MM.1S (cell line): Measurements from ENCODE around the gene MPZL2.

Experiments used
- DNase-seq: peaks from one replicate; pipeline ENCODE4 v3.0.0-alpha.2; 2015
- H2AFZ ChIP-seq: fragments of 300-600 bp; sonication (generic); 2 replicates; pipeline ENCODE4 v1.6.0; 2016; ENCODE audit warnings: antibody characterized with exemption, low read length
- H3F3A ChIP-seq: fragments of 300-600 bp; sonication (generic); 2 replicates; pipeline ENCODE4 v1.6.1; 2016; ENCODE audit warnings: mild to moderate bottlenecking, antibody characterized with exemption, low read length, moderate library complexity, mixed read lengths; ENCODE audit not compliant: insufficient read depth
- H3K27ac ChIP-seq: fragments of 300-600 bp; sonication (generic); 2 replicates; pipeline ENCODE4 v1.5.1; 2016; ENCODE audit warnings: mild to moderate bottlenecking, low read length
- H3K27me3 ChIP-seq: fragments of 300-600 bp; sonication (generic); replicated peaks from 2 replicates; pipeline ENCODE4 v1.6.0; 2016; ENCODE audit warnings: low read length; ENCODE audit not compliant: insufficient read depth
- H3K36me3 ChIP-seq: fragments of 300-600 bp; sonication (generic); replicated peaks from 2 replicates; pipeline ENCODE4 v1.6.1; 2016; ENCODE audit warnings: mild to moderate bottlenecking, low read length, mixed read lengths; ENCODE audit not compliant: insufficient read depth
- H3K4me1 ChIP-seq: fragments of 300-600 bp; sonication (generic); 2 replicates; pipeline ENCODE4 v1.6.1; 2016; ENCODE audit warnings: low read length, mixed read lengths
- H3K4me2 ChIP-seq: fragments of 300-600 bp; sonication (generic); 2 replicates; pipeline ENCODE4 v1.6.0; 2016; ENCODE audit warnings: low read depth, low read length
- H3K4me3 ChIP-seq: fragments of 300-600 bp; sonication (generic); 2 replicates; pipeline ENCODE4 v1.5.1; 2016; ENCODE audit warnings: low read length, mixed read lengths
- H3K79me2 ChIP-seq: fragments of 300-600 bp; sonication (generic); 2 replicates; pipeline ENCODE4 v1.6.1; 2016; ENCODE audit warnings: mixed run types, low read length, mixed read lengths
- H3K9ac ChIP-seq: fragments of 300-600 bp; sonication (generic); 2 replicates; pipeline ENCODE4 v1.6.1; 2016; ENCODE audit warnings: low read length, mixed read lengths
- H3K9me2 ChIP-seq: fragments of 300-600 bp; sonication (generic); replicated peaks from 2 replicates; pipeline ENCODE4 v1.6.1; 2016; ENCODE audit warnings: mild to moderate bottlenecking, low read length, mixed read lengths; ENCODE audit not compliant: insufficient read depth
- H3K9me3 ChIP-seq: fragments of 300-600 bp; sonication (generic); replicated peaks from 2 replicates; pipeline ENCODE4 v1.6.1; 2016; ENCODE audit warnings: mild to moderate bottlenecking, low read length, mixed read lengths; ENCODE audit not compliant: insufficient read depth
- H4K20me1 ChIP-seq: fragments of 300-600 bp; sonication (generic); 2 replicates; pipeline ENCODE4 v1.6.1; 2016; ENCODE audit warnings: mild to moderate bottlenecking, low read length, moderate library complexity, mixed read lengths; ENCODE audit not compliant: insufficient read depth
- EZH2 ChIP-seq: fragments of 300-600 bp; sonication (generic); optimal IDR thresholded peaks from 2 replicates; pipeline ENCODE3; 2017; ENCODE audit warnings: low read depth, mild to moderate bottlenecking, antibody characterized with exemption, low read length, mixed read lengths
- EZH2phosphoT487 ChIP-seq: fragments of 300-600 bp; sonication (generic); IDR thresholded peaks from 2 replicates; pipeline ENCODE4 v1.6.1; 2018; ENCODE audit warnings: antibody characterized with exemption, low read length
- TF ChIP-seq, protein P1 (sequence below): fragments of 300-600 bp; sonication (generic); IDR thresholded peaks from 2 replicates; pipeline ENCODE4 v1.5.1; 2016; ENCODE audit warnings: antibody characterized with exemption, low read length, mixed read lengths

The MPZL2 gene

DNA sequence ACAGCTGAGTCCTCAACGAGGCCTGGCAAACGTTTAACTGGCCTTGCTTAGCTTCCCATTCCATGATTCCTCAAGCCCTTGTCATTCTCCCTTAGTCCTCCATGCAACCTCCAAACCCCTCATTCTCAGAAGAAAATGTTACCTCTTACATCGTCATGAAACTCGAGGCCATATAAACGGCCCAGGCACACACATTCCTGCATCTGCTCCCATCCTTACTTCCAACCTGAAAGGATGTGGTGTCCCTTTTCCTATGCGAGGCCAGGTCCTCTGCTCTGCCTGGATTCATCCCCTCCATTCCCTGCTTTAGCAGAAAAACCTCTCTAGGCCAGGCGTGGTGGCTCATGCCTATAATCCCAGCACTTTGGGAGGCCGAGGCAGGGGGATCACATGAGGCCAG lies 20.9 kb downstream of the MPZL2 start:
- Histone ChIP-seq H3K4me1 (no peaks in the 10 kb centered on the region), H3K27ac (no peak overlapping the region)
- TF ChIP-seq EZH2phosphoT487 (no peak), EZH2 (no peak)
- TF ChIP-seq, protein P1, sequence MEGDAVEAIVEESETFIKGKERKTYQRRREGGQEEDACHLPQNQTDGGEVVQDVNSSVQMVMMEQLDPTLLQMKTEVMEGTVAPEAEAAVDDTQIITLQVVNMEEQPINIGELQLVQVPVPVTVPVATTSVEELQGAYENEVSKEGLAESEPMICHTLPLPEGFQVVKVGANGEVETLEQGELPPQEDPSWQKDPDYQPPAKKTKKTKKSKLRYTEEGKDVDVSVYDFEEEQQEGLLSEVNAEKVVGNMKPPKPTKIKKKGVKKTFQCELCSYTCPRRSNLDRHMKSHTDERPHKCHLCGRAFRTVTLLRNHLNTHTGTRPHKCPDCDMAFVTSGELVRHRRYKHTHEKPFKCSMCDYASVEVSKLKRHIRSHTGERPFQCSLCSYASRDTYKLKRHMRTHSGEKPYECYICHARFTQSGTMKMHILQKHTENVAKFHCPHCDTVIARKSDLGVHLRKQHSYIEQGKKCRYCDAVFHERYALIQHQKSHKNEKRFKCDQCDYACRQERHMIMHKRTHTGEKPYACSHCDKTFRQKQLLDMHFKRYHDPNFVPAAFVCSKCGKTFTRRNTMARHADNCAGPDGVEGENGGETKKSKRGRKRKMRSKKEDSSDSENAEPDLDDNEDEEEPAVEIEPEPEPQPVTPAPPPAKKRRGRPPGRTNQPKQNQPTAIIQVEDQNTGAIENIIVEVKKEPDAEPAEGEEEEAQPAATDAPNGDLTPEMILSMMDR, result no peak

DNA sequence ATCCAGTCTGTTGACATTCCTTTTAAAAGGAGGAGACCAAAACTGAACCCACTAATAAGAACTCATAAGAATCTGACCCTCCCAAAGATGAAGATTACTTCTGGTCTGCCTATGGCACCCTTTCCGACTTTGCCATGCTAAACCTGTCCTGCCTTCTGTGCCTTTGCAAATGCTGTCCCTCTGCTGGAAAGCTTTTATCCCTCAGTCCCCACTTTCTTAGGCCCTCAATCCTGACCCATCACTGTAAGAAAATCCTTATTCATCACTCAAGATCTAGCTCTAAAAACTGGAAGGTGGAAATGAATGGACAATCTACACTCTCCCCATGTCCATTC lies 22.4 kb downstream of the MPZL2 start:
- H4K20me1 ChIP-seq, result no peaks in the 10 kb centered on the region
- H3K4me2 ChIP-seq, result no peak overlapping the region

More for the DNA sequence above, 20.9 kb downstream of the MPZL2 start:
- DNase-seq, result no peak
- Histone ChIP-seq H3K79me2 (no peaks in the 10 kb centered on the region), H3K9me2 (no peaks in the 10 kb centered on the region), H3K4me2 (no peak overlapping the region), H2AFZ (no peak overlapping the region), H3F3A (no peaks in the 10 kb centered on the region), H4K20me1 (no peaks in the 10 kb centered on the region), H3K4me3 (no peak overlapping the region), H3K27me3 (no peaks in the 10 kb centered on the region), H3K9me3 (no peaks in the 10 kb centered on the region), H3K9ac (no peak overlapping the region), H3K36me3 (no peaks in the 10 kb centered on the region)

DNA sequence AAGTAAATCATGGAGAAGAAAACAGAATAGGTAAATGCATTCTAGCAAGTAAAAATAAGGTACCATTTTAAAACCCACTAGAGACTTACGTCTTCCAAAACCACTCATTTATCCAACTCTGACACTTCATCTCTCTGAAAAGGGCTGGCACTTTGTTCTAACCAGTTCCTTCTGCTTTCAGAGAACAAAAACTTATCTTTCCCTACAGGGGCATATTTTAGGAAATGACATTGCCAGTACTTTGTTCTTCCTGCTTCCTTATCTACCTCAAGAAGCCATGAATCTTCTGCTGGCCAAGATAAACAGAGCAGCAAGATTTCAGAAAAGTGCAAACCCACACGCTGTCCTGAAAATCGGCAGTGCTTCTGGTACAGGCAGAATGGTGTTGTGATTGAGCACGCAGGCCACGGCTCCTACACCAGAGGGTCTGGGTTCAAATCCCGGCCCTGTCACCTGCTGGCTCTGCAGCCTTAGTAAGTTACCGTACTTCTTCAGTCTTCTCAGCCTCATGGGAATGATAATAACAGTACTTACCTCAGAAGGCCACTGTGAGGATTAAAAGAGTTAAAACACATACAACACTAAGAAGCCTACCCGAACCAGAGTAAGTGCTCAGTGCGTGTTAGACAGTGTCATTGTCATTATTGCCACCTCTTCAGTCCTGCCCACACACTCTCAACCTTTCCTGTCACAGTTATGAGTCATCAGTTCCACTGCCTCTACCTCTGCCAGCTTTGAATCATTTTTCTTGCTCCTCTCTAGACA lies 22.9 kb downstream of the MPZL2 start:
- Histone ChIP-seq H3K4me1 (no peaks in the 10 kb centered on the region), H3K27me3 (no peaks in the 10 kb centered on the region), H2AFZ (no peak overlapping the region), H3K4me2 (no peak overlapping the region), H3K36me3 (no peaks in the 10 kb centered on the region), H3K9me2 (no peaks in the 10 kb centered on the region), H4K20me1 (no peaks in the 10 kb centered on the region), H3K4me3 (no peak overlapping the region), H3K9me3 (no peaks in the 10 kb centered on the region), H3K27ac (no peak overlapping the region), H3K9ac (no peak overlapping the region), H3F3A (no peaks in the 10 kb centered on the region), H3K79me2 (no peaks in the 10 kb centered on the region)
- TF ChIP-seq, protein P1, result no peak
- no peak for TF ChIP-seq EZH2
- TF ChIP-seq EZH2phosphoT487, result no peak
- no peak for DNase-seq

More for the DNA sequence above, 22.4 kb downstream of the MPZL2 start:
- no peak overlapping the region for H3K9ac ChIP-seq
- no peaks in the 10 kb centered on the region for H3K9me2 ChIP-seq
- no peak overlapping the region for H3K27ac ChIP-seq
- no peaks in the 10 kb centered on the region for H3K36me3 ChIP-seq
- no peaks in the 10 kb centered on the region for H3K27me3 ChIP-seq
- no peak overlapping the region for H2AFZ ChIP-seq
- H3K79me2 ChIP-seq, result no peaks in the 10 kb centered on the region
- no peaks in the 10 kb centered on the region for H3K9me3 ChIP-seq
- no peaks in the 10 kb centered on the region for H3K4me1 ChIP-seq
- no peak overlapping the region for H3K4me3 ChIP-seq
- H3F3A ChIP-seq, result no peaks in the 10 kb centered on the region
- TF ChIP-seq, protein P1, result no peak
- TF ChIP-seq EZH2, result no peak
- no peak for TF ChIP-seq EZH2phosphoT487
- no peak for DNase-seq
